H1 (cell line): Measurements from ENCODE around the gene DEGS2. TPM values are rescaled to one million over a fixed set of nuclear protein-coding genes. Genes with fewer than 3 reads are reported as not detected.

Source experiments
- EP300 ChIP-seq, 2 experiments: IDR thresholded peaks; 1 replicate in 1 of 2; 2 replicates in 1 of 2; pipeline ENCODE4 v1.6.1; 2011 to 2012; ENCODE audit warnings: low read depth in 2 of 2, low read length in 2 of 2, mild to moderate bottlenecking in 2 of 2, borderline replicate concordance in 1 of 2, inconsistent platforms in 1 of 2, moderate library complexity in 1 of 2
- FOSL1 ChIP-seq: IDR thresholded peaks from 2 replicates; pipeline ENCODE4 v1.6.1; 2011; ENCODE audit warnings: mild to moderate bottlenecking, low read depth, low read length, moderate library complexity; ENCODE audit not compliant: insufficient read depth
- GABPA ChIP-seq: IDR thresholded peaks from 2 replicates; pipeline ENCODE4 v1.6.1; 2011; ENCODE audit warnings: mild to moderate bottlenecking, low read length, moderate library complexity, borderline replicate concordance; ENCODE audit not compliant: insufficient read depth
- RFX5 ChIP-seq: IDR thresholded peaks from 2 replicates; pipeline ENCODE4 v1.6.1; 2011; ENCODE audit warnings: low read depth, low read length, improper control_type of control experiment, borderline replicate concordance
- RXRA ChIP-seq: IDR thresholded peaks from 2 replicates; pipeline ENCODE4 v1.6.1; 2011; ENCODE audit warnings: low read depth, mild to moderate bottlenecking, low read length, moderate library complexity; ENCODE audit not compliant: insufficient read depth
- SIN3A ChIP-seq, 2 experiments: IDR thresholded peaks in 1 of 2; conservative IDR thresholded peaks in 1 of 2; 2 replicates each; pipeline ENCODE4 v1.6.1; 2011 to 2012; ENCODE audit warnings: low read length in 2 of 2, improper control_type of control experiment in 1 of 2, low read depth in 1 of 2, mild to moderate bottlenecking in 1 of 2
- TCF12 ChIP-seq: IDR thresholded peaks from 2 replicates; pipeline ENCODE4 v1.6.1; 2011; ENCODE audit warnings: low read depth, mild to moderate bottlenecking, low read length
- polyA plus RNA-seq, 7 experiments: library from polyadenylated mRNA; depleted of rRNA in 3 of 7; stranded (reverse) in 5 of 7; unstranded in 2 of 7; fragments of >200 nt in 5 of 7; fragments of 200-250 nt in 2 of 7; gene quantifications; 1 replicate in 5 of 7; 2 replicates in 1 of 7; 4 replicates in 1 of 7; pipeline versions ENCODE4 v1.2.1 to v1.2.3, GENCODE V29; 2011 to 2013; ENCODE audit warnings: missing spikeins in 2 of 7, mixed read lengths in 2 of 7
- total RNA-seq: library from RNA; stranded (reverse); fragmentation: NEBNext Ultra II Directional; extraction: Animal tissue kit (Norgen Biotek cat#: 25700); gene quantifications from 2 replicates; pipeline ENCODE4 v1.2.1, GENCODE V29; 2021
- TF ChIP-seq, protein P1 (sequence below): fragments of 300-600 bp; sonication (generic); IDR thresholded peaks from 2 replicates; pipeline ENCODE4 v1.7.1; 2012; ENCODE audit warnings: low read length, moderate library complexity, mild to moderate bottlenecking, inconsistent platforms; ENCODE audit not compliant: insufficient replicate concordance
- TF ChIP-seq, protein P2 (sequence below): IDR thresholded peaks from 2 replicates; pipeline ENCODE4 v1.6.1; 2012; ENCODE audit warnings: low read length, inconsistent platforms

The DEGS2 gene
- total and polyA plus RNA-seq, 2 of the 8 experiments (the other 6 are each of a cell fraction or from before 2014, with no cell fraction given) = 0.61 to 0.82 TPM

DNA sequence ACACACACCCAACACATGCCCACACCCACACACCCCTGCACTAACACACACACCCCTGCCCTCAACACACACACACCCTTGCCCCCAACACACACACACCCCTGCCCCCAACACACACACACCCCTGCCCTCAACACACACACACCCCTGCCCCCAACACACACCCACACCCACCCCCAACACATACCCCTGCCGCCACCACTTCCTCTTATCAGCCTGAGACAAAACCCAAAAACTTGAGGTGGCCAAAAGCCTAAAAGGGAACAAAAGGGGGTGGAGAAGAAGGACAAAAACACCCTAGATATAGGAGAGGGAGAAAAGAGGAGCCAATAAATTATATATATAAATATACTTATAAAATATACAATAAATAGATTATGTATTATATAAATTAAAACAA lies 9.1 kb upstream of the DEGS2 start (continued):
- TF ChIP-seq, protein P1, sequence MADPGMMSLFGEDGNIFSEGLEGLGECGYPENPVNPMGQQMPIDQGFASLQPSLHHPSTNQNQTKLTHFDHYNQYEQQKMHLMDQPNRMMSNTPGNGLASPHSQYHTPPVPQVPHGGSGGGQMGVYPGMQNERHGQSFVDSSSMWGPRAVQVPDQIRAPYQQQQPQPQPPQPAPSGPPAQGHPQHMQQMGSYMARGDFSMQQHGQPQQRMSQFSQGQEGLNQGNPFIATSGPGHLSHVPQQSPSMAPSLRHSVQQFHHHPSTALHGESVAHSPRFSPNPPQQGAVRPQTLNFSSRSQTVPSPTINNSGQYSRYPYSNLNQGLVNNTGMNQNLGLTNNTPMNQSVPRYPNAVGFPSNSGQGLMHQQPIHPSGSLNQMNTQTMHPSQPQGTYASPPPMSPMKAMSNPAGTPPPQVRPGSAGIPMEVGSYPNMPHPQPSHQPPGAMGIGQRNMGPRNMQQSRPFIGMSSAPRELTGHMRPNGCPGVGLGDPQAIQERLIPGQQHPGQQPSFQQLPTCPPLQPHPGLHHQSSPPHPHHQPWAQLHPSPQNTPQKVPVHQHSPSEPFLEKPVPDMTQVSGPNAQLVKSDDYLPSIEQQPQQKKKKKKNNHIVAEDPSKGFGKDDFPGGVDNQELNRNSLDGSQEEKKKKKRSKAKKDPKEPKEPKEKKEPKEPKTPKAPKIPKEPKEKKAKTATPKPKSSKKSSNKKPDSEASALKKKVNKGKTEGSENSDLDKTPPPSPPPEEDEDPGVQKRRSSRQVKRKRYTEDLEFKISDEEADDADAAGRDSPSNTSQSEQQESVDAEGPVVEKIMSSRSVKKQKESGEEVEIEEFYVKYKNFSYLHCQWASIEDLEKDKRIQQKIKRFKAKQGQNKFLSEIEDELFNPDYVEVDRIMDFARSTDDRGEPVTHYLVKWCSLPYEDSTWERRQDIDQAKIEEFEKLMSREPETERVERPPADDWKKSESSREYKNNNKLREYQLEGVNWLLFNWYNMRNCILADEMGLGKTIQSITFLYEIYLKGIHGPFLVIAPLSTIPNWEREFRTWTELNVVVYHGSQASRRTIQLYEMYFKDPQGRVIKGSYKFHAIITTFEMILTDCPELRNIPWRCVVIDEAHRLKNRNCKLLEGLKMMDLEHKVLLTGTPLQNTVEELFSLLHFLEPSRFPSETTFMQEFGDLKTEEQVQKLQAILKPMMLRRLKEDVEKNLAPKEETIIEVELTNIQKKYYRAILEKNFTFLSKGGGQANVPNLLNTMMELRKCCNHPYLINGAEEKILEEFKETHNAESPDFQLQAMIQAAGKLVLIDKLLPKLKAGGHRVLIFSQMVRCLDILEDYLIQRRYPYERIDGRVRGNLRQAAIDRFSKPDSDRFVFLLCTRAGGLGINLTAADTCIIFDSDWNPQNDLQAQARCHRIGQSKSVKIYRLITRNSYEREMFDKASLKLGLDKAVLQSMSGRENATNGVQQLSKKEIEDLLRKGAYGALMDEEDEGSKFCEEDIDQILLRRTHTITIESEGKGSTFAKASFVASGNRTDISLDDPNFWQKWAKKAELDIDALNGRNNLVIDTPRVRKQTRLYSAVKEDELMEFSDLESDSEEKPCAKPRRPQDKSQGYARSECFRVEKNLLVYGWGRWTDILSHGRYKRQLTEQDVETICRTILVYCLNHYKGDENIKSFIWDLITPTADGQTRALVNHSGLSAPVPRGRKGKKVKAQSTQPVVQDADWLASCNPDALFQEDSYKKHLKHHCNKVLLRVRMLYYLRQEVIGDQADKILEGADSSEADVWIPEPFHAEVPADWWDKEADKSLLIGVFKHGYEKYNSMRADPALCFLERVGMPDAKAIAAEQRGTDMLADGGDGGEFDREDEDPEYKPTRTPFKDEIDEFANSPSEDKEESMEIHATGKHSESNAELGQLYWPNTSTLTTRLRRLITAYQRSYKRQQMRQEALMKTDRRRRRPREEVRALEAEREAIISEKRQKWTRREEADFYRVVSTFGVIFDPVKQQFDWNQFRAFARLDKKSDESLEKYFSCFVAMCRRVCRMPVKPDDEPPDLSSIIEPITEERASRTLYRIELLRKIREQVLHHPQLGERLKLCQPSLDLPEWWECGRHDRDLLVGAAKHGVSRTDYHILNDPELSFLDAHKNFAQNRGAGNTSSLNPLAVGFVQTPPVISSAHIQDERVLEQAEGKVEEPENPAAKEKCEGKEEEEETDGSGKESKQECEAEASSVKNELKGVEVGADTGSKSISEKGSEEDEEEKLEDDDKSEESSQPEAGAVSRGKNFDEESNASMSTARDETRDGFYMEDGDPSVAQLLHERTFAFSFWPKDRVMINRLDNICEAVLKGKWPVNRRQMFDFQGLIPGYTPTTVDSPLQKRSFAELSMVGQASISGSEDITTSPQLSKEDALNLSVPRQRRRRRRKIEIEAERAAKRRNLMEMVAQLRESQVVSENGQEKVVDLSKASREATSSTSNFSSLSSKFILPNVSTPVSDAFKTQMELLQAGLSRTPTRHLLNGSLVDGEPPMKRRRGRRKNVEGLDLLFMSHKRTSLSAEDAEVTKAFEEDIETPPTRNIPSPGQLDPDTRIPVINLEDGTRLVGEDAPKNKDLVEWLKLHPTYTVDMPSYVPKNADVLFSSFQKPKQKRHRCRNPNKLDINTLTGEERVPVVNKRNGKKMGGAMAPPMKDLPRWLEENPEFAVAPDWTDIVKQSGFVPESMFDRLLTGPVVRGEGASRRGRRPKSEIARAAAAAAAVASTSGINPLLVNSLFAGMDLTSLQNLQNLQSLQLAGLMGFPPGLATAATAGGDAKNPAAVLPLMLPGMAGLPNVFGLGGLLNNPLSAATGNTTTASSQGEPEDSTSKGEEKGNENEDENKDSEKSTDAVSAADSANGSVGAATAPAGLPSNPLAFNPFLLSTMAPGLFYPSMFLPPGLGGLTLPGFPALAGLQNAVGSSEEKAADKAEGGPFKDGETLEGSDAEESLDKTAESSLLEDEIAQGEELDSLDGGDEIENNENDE = no peak
- TF ChIP-seq TCF12 (no peak), SIN3A (conservative IDR thresholded peaks at IDR 0.05 in 1 of 2, IDR thresholded peaks at IDR 0.05 in 1 of 2; ENCODE audit: low read depth in 1 of 2, low read length in 2 of 2) (no peak), RFX5 (no peak), FOSL1 (no peak), EP300 (IDR thresholded peaks at IDR 0.05; ENCODE audit: borderline replicate concordance in 1 of 2, low read depth in 2 of 2, low read length in 2 of 2) (no peak), GABPA (no peak), RXRA (no peak)
- TF ChIP-seq, protein P2, sequence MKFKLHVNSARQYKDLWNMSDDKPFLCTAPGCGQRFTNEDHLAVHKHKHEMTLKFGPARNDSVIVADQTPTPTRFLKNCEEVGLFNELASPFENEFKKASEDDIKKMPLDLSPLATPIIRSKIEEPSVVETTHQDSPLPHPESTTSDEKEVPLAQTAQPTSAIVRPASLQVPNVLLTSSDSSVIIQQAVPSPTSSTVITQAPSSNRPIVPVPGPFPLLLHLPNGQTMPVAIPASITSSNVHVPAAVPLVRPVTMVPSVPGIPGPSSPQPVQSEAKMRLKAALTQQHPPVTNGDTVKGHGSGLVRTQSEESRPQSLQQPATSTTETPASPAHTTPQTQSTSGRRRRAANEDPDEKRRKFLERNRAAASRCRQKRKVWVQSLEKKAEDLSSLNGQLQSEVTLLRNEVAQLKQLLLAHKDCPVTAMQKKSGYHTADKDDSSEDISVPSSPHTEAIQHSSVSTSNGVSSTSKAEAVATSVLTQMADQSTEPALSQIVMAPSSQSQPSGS = no peak
